ENCODE measurements around the gene DMRTB1.

DNA sequence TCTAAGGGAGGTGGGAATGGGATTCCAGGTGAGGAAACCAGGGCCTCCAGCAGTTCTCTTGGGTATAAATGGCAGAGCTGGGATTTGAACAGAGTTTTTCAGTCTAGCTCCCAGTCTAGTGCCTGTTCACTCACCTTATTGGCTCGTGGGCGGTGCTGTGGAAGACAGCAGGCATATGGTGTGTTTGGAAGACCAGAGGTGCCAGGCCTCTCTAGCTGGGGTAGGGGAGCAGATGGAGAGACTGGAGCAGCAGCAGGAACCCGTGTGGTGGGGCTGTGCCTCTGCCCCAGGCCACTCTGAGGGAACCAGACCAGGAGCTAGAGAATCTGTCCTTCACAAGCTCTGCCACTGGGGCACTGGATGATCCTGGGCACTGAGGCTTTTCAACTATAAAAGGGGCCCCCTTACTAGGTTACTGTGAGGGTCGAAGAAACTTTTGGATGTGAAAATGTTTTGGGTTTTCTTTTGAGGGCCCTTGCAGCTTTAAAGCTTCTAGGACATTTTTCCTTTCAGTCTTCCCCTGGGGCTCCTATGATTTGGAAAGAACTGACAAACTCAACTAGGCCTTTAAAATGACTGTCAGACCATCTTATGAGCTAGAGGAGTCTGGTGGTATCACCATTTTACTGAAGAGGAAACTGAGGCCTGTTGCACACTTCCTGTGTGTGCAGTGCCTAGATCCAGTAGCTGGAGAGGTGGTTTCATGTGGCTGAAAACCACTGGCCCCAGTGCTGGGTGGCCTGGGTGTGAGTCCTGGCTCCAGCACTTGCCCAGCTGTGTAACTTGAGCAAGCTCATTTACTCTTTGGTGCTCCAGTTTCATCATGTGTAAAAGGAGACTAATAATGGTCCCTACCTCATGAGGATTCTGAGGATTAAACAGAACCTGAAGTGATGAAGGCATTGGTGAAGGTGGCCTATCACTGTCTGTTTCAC, 6.1 kb downstream of the DMRTB1 start:
- no peak for TF ChIP-seq TAF1 (IDR thresholded peaks at IDR 0.05; ENCODE audit: borderline replicate concordance, low read depth, low read length)
- TF ChIP-seq POLR2AphosphoS5 (IDR thresholded peaks at IDR 0.05; ENCODE audit: low read depth, low read length): no peak

Data from GM12892 (cell line).